HG03175 (cell line): ENCODE data around the gene MEPCE.

ENCODE experiments used
- ATAC-seq: cut with Tn5 transposase; IDR thresholded peaks from one replicate; pipeline ENCODE4 v1.9.1; 2021; ENCODE audit warnings: mild to moderate bottlenecking, moderate library complexity; ENCODE audit not compliant: unreplicated experiment

Gene MEPCE

DNA sequence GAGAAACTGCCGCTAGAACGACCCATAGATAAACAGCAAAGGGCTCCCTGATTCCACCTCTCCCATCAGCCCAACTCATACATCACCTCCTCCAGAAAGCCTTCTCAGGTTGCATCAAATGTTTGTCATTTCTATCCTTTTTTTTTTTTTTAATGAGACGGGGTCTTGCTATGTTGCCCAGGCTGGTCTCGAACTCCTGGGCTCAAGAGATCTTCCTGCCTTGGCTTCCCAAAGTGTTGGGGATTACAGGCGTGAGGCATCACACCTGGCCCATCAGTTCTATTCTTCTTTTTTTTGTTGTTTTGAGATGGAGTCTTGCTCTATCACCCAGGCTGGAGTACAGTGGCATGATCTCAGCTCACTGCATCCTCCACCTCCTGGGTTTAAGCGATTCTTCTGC is 27.4 kb downstream of the MEPCE start:
- ATAC-seq: no peak

DNA sequence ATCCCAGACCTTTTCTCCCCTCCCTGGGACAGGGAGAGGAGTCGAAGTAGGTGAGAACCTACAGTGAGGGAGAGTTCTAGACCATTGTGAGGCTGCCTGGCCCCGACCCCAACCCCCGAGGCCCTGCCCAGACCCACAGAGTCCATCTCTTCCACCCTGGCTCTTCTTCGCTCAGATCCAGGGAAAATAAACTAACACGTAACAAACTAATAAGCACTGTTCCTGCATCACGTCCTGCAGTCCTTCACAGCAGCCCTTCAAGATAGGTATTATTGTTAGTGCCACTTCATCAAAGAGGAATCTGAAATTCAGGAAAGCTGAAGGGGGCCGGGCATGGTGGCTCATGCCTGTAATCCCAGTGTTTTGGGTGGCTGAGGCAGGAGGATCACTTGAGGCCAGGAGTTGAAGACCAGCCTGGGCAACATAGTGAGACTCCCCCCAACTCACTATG is 34.6 kb downstream of the MEPCE start, which contains the start of gene SPACDR:
SPACDR (minus strand) TSS at position 51 of the 451 bp plus-strand sequence. CDS start 235 bp downstream, outside the sequence.
- no peak for ATAC-seq

GRCh38 chr7:100464791-100465190 is 35.2 kb downstream of the MEPCE start:
- no peak for ATAC-seq

GRCh38 chr7:100465299-100465698 is 35.7 kb downstream of the MEPCE start:
- ATAC-seq: no peak

DNA sequence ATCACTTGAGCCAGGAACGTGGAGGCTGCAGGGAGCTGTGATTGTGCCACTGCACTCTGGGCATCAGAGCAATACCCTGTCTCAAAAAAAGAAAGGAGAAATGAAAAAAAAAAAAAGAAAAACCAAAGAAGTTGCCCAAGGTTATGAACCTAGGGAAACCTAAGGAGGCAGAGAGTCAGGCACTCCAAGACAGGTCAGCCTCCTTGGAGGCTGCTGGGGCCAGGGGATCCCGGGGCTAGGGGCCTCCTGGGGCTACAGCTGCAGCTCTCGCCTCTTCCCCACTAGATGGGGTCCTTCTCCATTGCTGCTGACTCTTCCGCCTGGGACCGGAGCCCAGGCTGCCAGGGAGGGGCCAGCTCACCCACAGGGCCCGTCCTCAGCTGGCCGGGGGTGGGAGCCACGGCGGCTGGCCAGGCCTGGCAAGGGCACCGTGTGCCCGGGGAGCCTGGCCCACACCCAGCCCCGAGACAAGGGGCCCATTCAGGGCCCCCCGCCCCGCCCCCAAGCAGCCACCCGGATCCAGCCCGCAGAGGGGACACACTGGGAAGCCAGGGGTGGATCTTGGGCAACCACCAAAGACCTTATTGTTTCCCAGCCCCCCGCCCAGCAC is 36.2 kb downstream of the MEPCE start:
- ATAC-seq: no peak

GRCh38 chr7:100466653-100467605 is 37.3 kb downstream of the MEPCE start:
- no peak for ATAC-seq

- ATAC-seq: no peak
Measured at GRCh38 chr7:100467638-100468373, 38.2 kb downstream of the MEPCE start.

GRCh38 chr7:100469227-100470044 is 39.8 kb downstream of the MEPCE start:
- ATAC-seq: peak; percentile 59

DNA sequence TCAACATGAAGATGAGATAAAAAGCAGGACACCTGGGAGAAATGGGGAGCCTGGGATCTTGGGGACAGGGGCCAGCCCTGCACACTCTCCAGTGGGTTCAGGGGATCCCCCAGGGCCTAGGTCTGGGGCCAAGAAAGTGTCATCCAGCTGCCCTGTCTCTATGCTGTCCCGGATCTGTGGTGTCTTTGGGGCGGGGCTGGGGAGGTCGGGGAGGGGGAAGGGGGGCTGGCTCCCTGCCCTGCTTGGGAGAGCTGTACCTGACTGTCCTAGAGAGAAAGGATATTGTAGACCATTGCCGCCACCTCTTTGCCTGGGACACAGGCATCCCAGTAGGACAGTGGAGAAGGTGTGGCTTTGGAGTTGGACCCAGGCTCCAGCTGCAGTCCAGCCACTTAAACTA is 41.4 kb downstream of the MEPCE start:
- ATAC-seq: no peak

DNA sequence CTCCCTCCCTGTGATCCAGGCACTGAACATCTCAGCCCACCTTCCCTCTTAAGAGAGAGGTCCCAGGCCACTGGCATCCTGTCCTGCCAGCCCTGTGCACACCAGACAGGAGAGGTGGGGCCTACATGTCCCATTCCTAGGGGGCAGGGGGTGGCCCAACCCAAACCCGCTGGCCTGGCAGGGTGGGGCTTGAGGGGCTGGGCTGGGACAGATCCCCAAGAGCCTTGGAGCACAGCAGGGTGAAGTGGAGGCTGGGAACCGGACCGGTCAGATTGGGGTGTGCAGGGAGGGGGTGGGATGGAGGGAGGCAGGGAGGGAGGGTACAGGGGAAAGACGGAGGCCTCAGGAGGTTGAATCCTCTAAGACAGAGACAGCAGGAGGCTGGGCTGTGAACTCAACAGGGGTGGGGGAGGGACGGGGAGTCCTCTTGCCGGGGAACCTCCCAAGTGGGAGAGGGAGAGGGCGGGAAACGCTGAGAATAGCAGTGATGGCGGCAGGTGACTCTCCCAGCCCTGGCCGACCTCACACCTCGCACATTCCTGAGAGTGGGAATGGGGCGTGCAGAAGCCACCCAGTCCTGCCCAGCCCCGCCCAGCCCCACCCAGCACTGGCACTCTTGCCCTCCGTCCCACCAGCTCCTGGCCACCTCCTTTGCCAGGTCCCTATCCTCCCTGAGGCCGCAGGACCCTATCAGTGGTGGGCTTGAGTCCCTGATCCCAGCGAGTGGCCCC is 42.7 kb downstream of the MEPCE start:
- ATAC-seq: no peak

GRCh38 chr7:100472854-100473499 is 43.3 kb downstream of the MEPCE start:
- ATAC-seq: no peak

GRCh38 chr7:100475549-100475948 is 45.9 kb downstream of the MEPCE start:
- ATAC-seq: no peak

GRCh38 chr7:100476101-100476780 is 46.6 kb downstream of the MEPCE start:
- ATAC-seq: no peak

GRCh38 chr7:100476903-100477870 is 47.6 kb downstream of the MEPCE start:
- no peak for ATAC-seq

- ATAC-seq: no peak
Measured at GRCh38 chr7:100477871-100478267, 48.2 kb downstream of the MEPCE start.

GRCh38 chr7:100478958-100479660 is 49.5 kb downstream of the MEPCE start, which contains the start of gene TSC22D4:
Gene TSC22D4, minus strand, starts transcription at chr7:100479214. Its CDS starts 1,176 bp downstream, at chr7:100478038.
- peak; percentile 71 for ATAC-seq

GRCh38 chr7:100481466-100481865 is 51.8 kb downstream of the MEPCE start:
- no peak for ATAC-seq
